ENCODE results near the gene OR52A1. TPM values are rescaled to one million over a fixed set of nuclear protein-coding genes. Genes with fewer than 3 reads are reported as not detected.

The OR52A1 gene
- total RNA-seq: not detected in 2 replicates

GRCh38 chr11:5154657-5155056 is at the start of gene OR52A1:
Gene OR52A1 (minus strand): TSS chr11:5154757. CDS start chr11:5152369, 2,388 bp downstream.

GRCh38 chr11:5200582-5200981 is 46.0 kb upstream of the OR52A1 start, which contains the start of gene OR51V1:
Gene OR51V1 (minus strand): TSS chr11:5200682. CDS start chr11:5200682, 0 bp downstream.

DNA sequence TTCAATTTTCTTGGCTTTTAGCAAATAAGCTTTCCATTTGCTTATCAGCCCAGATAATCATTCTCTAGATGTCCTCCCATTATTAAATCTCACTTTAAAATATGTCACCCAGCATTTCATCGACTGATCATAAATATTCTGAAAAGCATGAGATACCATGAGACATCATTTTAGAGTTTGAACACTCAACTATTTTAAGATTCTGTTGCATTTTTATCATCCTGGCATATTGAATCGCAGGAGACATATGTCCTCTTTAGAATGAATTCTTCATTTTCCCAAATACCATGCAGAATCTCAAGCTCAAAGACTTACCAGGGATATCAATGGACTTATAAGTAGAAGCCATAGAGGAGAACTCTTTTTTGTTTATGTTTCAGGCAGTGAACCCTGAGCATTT is 16.6 kb downstream of the OR52A1 start, which contains the start of gene OR52A5:
Gene OR52A5 (minus strand): TSS at position 361 of the 400 bp plus-strand sequence. CDS start 5,714 bp downstream, outside the sequence.

Other genes starting within 250 kb of the OR52A1 start
- not detected in 2 replicates for gene OR51G2, start 235.4 kb downstream of the OR52A1 start, total RNA-seq
- not detected in 2 replicates for gene OR51G1, start 230.4 kb downstream of the OR52A1 start, total RNA-seq
- gene OR51A4, start 207.2 kb downstream of the OR52A1 start, total RNA-seq: not detected in 2 replicates
- not detected in 2 replicates for gene OR51A2, start 199.0 kb downstream of the OR52A1 start, total RNA-seq
- gene OR51L1, start 159.9 kb downstream of the OR52A1 start, total RNA-seq: not detected in 2 replicates
- gene OR52J3, start 108.2 kb downstream of the OR52A1 start, total RNA-seq: not detected in 2 replicates
- gene OR52E2, start 95.1 kb downstream of the OR52A1 start, total RNA-seq: not detected in 2 replicates
- gene OR52E1, start 85.2 kb downstream of the OR52A1 start, total RNA-seq: not detected in 2 replicates
- not detected in 2 replicates for gene OR52A5, start 16.4 kb downstream of the OR52A1 start, total RNA-seq
- not detected in 2 replicates for gene OR51V1, start 45.9 kb upstream of the OR52A1 start, total RNA-seq
- gene HBB, start 72.3 kb upstream of the OR52A1 start, total RNA-seq: not detected in 2 replicates
- gene HBD, start 79.7 kb upstream of the OR52A1 start, total RNA-seq: not detected in 2 replicates
- not detected in 2 replicates for gene HBG1, start 95.1 kb upstream of the OR52A1 start, total RNA-seq
- not detected in 2 replicates for gene HBG2, start 100.0 kb upstream of the OR52A1 start, total RNA-seq
- gene HBE1, start 115.2 kb upstream of the OR52A1 start, total RNA-seq: 0.89 TPM in 1 of 2 replicates, not detected in the other
- not detected in 2 replicates for gene OR51B4, start 147.2 kb upstream of the OR52A1 start, total RNA-seq
- not detected in 2 replicates for gene OR51B2, start 169.5 kb upstream of the OR52A1 start, total RNA-seq
- gene OR51B5, start 188.8 kb upstream of the OR52A1 start, total RNA-seq: not detected in 2 replicates
- not detected in 2 replicates for gene OR51B6, start 196.8 kb upstream of the OR52A1 start, total RNA-seq
- not detected in 2 replicates for gene OR51M1, start 229.1 kb upstream of the OR52A1 start, total RNA-seq

Data from bronchus fibroblast of lung (primary cell).